Endothelial cell of umbilical vein (primary cell): ENCODE measurements around the gene ETFB.

Experiments
- CTCF ChIP-seq, 2 donors: IDR thresholded peaks; 1 replicate in 1 of 2; 2 replicates in 1 of 2; pipeline ENCODE4 v1.5.1; 2011; ENCODE audit warnings: low read length in 2 of 2, mild to moderate bottlenecking in 2 of 2, moderate library complexity in 2 of 2, control low read depth in 1 of 2, inconsistent platforms in 1 of 2, low read depth in 1 of 2; ENCODE audit not compliant: insufficient read depth in 1 of 2; ENCODE audit errors: extremely low read depth in 1 of 2
- EZH2 ChIP-seq: IDR thresholded peaks from 2 replicates; pipeline ENCODE4 v1.6.1; 2012; ENCODE audit warnings: borderline replicate concordance, low read depth, mild to moderate bottlenecking, moderate library complexity, low read length, inconsistent platforms; ENCODE audit not compliant: severe bottlenecking
- FOS ChIP-seq: IDR thresholded peaks from 2 replicates; pipeline ENCODE4 v1.6.1; 2011; ENCODE audit warnings: mild to moderate bottlenecking, low read length, moderate library complexity, borderline replicate concordance; ENCODE audit not compliant: insufficient read depth
- GATA2 ChIP-seq: IDR thresholded peaks from 2 replicates; pipeline ENCODE4 v1.7.0; 2011; ENCODE audit warnings: low read depth, mild to moderate bottlenecking, moderate library complexity, mixed read lengths, low read length; ENCODE audit not compliant: insufficient read length, insufficient read depth
- JUN ChIP-seq: IDR thresholded peaks from 2 replicates; pipeline ENCODE4 v1.6.1; 2011; ENCODE audit warnings: borderline replicate concordance, low read depth; ENCODE audit not compliant: insufficient read length, insufficient read depth
- MAX ChIP-seq: IDR thresholded peaks from 2 replicates; pipeline ENCODE4 v1.6.1; 2011; ENCODE audit not compliant: insufficient read depth, insufficient read length
- POLR2A ChIP-seq: IDR thresholded peaks from 2 replicates; pipeline ENCODE4 v1.6.1; 2012; ENCODE audit warnings: low read depth, mild to moderate bottlenecking, control low read depth, low read length
- POLR2AphosphoS5 ChIP-seq: IDR thresholded peaks from 2 replicates; pipeline ENCODE4 v1.6.1; 2012; ENCODE audit warnings: low read depth, mild to moderate bottlenecking, control low read depth, low read length, moderate library complexity; ENCODE audit not compliant: insufficient read depth

GRCh38 chr19:51356159-51356801, 9.9 kb downstream of the ETFB start:
- TF ChIP-seq CTCF (IDR thresholded peaks at IDR 0.05; ENCODE audit: extremely low read depth in 1 of 2, insufficient read depth in 1 of 2, low read depth in 1 of 2, low read length in 2 of 2): no peak
- no peak for TF ChIP-seq EZH2
- TF ChIP-seq MAX: no peak
- TF ChIP-seq POLR2AphosphoS5: no peak
- no peak for TF ChIP-seq JUN
- no peak for TF ChIP-seq POLR2A
- TF ChIP-seq GATA2: no peak
- no peak for TF ChIP-seq FOS
